Right lung (tissue), 10 donors: ENCODE data around the gene TIGD7. TPM values are rescaled to one million over a fixed set of nuclear protein-coding genes. Genes with fewer than 3 reads are reported as not detected.

ENCODE experiments used
- DNase-seq, 2 donors: peaks; one replicate each; pipeline ENCODE4 v3.0.0-alpha.2; 2013
- long read RNA-seq, 8 donors: transcript quantifications; one replicate each; lab custom pipeline, GENCODE V29; 2026
- polyA plus RNA-seq, 5 donors: library from polyadenylated mRNA; unstranded; fragments of 120-200 nt; gene quantifications; one replicate each; pipeline versions ENCODE4 v1.2.1 to v1.2.3, GENCODE V29; 2013; ENCODE audit warnings: inconsistent platforms in 1 of 5, low replicate concordance in 1 of 5; ENCODE audit not compliant: insufficient read length in 5 of 5, insufficient read depth in 1 of 5

Gene TIGD7, protein sequence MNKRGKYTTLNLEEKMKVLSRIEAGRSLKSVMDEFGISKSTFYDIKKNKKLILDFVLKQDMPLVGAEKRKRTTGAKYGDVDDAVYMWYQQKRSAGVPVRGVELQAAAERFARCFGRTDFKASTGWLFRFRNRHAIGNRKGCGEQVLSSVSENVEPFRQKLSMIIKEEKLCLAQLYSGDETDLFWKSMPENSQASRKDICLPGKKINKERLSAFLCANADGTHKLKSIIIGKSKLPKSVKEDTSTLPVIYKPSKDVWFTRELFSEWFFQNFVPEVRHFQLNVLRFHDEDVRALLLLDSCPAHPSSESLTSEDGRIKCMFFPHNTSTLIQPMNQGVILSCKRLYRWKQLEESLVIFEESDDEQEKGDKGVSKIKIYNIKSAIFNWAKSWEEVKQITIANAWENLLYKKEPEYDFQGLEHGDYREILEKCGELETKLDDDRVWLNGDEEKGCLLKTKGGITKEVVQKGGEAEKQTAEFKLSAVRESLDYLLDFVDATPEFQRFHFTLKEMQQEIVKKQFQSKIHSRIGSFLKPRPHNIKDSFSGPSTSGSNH
- polyA plus RNA-seq = 10 to 100 TPM; 11.4 to 15.6 (median 12.5) TPM
- long read RNA-seq, donor 1, partial matches to known transcripts = 24 of 26 reads
- long read RNA-seq, donor 1, other reads (novel, unspliced or antisense) = 0 of 26 reads
- long read RNA-seq, donor 2, transcript TIGD7-201 (2 exons, 3,612 nt) = major isoform, 5 of 6 reads
- long read RNA-seq, donor 2, partial matches to known transcripts = 0 of 6 reads
- long read RNA-seq, donor 2, other reads (novel, unspliced or antisense) = 0 of 6 reads
- long read RNA-seq, donor 3, partial matches to known transcripts = 0 of 1 reads
- long read RNA-seq, donor 3, other reads (novel, unspliced or antisense) = 0 of 1 reads
- long read RNA-seq, donor 4, partial matches to known transcripts = 8 of 13 reads
- long read RNA-seq, donor 4, other reads (novel, unspliced or antisense) = 0 of 13 reads
- long read RNA-seq, donor 5, transcript TIGD7-201 (2 exons, 3,612 nt) = major isoform, 8 of 8 reads
- long read RNA-seq, donor 5, partial matches to known transcripts = 0 of 8 reads
- long read RNA-seq, donor 5, other reads (novel, unspliced or antisense) = 0 of 8 reads
- long read RNA-seq, donor 6, partial matches to known transcripts = 35 of 42 reads
- long read RNA-seq, donor 6, other reads (novel, unspliced or antisense) = 5 of 42 reads
- long read RNA-seq, donor 7, partial matches to known transcripts = 0 of 7 reads
- long read RNA-seq, donor 7, other reads (novel, unspliced or antisense) = 0 of 7 reads
- long read RNA-seq, donor 8 = 0 reads

DNA sequence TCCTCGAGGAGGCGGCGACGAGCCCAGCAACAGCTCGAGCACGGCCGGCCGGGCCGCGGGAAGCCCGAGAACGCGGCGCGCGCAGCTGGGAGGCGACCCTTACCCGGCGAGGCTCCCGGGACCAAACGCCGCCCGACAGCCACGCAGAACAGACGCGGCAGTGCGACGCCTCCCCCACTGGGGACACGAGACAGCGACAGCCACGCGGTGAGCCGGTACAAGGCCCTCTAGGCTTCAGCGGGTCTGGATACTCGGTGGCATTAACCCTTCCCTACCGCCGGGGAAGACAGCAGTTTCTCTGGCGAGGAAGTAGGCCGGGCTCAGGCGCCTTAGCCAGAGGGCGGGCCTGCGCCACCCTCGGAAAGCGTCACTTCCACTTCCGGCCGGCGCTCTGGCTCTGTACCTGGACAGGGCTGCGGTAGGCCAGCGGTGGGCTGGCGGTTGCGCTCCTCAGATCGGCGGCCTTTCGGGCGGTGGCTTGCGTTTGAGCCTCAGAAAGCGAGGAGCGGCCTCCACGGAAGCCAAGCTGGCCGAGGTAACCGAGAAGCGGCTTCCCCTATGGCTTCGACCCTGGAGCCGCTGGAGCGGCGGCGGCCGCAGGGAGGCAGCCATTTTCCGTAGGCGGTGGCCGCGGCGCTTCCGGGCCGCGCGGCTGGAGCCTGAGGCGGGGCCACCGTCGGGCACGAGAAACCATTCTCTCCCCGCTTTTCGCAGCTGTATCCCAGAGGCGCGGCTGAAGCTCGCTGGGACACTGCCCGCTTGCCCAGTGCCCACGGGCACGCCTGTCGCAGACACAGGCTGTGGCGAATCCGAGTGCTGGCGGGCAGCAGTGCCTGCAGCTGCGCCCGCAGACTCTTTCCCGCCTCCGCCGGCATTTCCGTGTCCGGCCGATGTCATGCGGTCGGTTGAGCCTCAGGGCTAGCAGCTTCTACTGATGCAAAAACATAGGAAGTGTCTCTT, at the start of gene TIGD7, which contains the start of gene ZNF75A:
Gene TIGD7 (minus strand): TSS at position 322 of the 960 bp plus-strand sequence. CDS start 4,816 bp downstream, outside the sequence.
Gene ZNF75A (plus strand): TSS at position 389 of the 960 bp plus-strand sequence. CDS start 2,932 bp downstream, outside the sequence.
- DNase-seq = peak; percentile 90 to 91

DNA sequence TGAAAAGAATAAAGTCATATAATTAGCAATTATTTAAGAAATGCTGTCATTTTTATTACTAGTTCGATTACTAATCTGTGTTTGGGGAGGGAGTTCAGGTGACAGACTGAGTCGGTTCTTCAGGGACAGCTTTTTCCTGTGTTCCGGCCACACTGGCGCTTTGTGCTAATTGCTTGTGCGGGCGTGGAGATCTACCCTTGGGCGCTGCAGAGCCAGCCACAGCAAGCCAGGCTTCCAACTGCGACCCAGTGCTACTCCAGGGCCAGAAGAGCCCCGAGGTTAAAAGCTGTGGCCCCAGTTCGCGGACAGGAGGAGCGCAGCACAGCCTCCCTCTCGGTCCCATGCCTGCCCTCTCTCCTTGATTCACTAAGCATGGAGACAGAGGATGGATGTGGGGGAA, 43.9 kb upstream of the TIGD7 start:
- DNase-seq = no peak

DNA sequence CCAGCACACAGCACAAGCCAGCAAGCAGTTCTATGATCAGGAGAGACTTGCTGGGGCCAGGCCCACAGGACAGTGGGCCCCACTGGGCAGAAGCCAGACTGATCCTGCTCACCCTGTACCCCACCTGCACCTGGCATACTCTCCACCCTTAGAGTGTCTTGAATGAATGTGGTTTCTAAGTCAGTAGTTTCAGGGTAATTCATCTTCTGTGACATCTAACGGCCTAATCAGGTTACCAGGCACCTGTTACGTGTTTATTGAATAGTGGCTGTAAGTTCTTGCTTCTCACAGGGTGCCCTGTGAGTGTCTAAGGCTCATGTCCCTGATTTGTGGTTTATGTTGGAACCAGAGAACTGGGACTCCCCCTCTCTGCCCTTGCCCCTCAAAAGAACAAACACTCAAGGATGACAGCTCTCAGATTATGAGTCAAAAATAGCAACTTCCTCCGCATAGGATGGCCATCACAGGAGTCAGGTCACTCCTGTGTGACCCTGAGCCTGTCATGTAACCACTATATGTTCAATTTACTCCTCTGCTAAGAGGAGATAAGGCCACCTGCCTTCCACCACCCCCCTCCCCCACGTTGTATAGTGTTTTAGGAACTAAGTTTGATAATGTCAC, 43.4 kb upstream of the TIGD7 start:
- no peak for DNase-seq

DNA sequence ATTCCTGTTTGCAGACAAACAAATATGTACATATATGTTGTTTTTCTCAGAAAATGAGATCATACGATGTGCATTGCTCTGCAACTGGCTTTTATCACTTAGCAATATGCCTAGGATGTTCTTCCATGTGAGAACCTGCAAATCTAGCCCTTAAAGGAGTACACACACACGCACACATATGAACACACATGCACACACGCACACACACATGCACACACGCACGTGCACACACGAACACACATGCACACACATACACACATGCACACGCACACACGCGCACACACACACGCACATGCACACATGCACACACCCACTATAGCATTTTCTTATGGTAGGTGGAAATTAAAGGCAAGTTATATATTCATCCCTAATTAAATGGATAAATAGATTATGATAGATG, 42.4 kb upstream of the TIGD7 start:
- no peak for DNase-seq

DNA sequence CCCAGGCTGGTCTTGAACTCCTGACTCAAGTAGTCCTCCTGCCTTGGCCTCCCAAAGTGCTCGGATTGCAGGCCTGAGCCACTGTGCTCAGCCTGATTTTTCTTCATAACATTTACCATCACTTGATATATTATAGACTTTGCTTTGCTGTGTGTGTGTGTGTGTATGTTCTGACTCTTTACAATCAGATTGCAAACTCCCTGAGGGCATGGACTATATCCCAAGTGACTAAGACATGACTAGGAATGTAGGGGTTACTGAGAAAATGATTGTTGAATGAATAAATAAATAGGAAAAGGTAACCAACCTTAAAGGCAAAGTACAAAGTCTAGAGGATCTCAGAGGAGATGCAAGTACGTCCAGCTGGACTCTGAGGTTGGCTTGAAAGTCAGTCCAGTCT, 40.8 kb upstream of the TIGD7 start:
- DNase-seq = no peak

DNA sequence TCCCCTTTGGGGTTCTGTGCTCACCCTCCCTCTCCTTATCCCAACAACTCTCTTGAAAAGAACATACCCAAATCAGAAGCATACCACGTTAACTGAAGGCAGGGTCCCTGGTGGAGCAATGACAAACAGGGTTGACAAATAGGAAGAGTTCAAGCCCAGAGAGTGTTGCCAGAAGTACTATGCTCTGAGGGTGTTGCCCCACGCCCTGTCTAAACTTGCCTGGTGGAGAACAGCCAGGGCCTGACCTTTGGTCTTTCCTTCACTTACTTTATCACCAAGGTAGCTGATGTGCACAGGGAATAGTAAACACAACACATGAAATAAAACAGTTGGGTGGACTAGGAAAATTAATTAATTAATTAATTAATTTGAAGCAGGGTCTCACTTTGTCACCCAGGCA, 23.4 kb upstream of the TIGD7 start:
- no peak for DNase-seq

DNA sequence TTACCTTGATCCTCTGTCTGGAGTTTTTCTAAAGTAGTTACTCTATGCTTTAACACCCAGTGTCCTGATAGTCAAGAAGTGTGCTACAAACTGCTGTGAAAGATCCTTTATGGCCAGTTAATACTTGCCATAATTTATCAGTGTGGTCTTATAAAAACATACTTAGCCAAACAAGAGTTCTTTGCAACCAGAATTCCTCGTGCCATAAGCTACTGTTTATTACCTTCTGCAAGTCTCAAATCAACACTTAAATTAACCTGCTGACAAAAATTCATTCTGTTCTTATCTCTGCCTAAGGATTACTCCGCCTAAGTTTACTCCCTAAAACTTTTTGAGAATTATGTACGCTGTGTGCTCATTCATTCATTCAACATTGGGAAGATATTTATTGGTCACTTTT, 22.9 kb upstream of the TIGD7 start:
- DNase-seq = no peak

DNA sequence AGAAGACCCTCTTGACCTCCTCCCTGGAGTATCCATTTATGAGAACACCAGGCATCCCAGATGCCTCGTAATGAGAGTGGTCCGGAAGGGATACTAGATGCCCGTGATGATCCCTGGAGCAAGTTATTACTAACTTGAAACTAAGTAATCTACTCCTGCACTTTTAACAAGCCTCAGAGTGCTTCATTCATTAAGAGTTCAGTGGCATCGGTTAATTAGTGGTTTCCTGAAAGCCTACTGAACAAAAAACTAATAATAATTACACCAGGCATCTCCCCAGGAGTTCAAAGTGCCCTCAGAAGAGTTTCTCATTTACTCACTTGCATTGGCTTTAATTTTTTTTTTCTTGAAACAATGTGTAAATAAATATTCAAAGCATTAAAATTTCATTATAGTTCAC, 22.3 kb upstream of the TIGD7 start:
- DNase-seq = no peak

DNA sequence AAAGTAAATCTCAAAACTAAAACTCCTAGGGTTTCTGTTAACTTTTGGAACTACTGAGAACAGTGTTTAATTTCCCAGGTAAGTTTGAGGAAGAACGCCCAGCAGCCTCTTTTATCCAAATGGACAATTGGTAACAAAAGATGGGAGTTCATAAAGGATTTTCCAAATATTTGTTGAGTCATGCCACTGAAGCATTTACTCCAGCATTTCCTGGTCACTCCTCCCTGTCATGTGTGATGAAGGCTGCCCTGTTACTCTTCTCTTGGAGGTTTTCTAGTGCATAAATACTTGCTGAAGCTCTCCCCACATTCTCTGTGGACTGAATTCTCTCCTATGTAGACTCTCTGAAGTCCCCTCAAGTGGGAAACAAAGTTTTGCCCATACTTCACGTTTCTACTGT, 16.6 kb upstream of the TIGD7 start:
- no peak for DNase-seq

DNA sequence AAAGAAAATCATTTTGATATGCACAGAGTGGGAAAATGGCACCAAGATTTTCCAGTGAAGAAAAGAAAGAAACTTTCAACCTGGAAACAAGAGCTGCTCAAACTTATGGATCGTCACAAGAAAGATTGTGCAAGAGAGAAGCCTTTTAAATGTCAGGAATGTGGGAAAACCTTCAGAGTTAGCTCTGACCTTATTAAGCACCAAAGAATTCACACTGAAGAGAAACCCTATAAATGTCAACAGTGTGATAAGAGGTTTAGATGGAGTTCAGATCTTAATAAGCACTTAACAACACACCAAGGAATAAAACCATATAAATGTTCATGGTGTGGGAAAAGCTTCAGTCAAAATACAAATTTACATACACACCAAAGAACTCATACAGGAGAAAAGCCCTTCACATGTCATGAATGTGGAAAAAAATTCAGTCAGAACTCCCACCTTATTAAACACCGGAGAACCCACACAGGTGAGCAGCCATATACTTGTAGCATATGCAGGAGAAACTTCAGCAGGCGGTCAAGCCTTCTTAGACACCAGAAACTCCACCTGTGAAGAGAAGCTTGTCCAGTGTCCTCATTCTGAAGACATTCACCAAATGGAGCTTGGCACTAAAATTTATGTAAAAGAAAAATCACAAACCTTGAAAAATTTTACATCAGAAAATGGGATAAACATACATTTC, 12.2 kb upstream of the TIGD7 start:
- no peak for DNase-seq

DNA sequence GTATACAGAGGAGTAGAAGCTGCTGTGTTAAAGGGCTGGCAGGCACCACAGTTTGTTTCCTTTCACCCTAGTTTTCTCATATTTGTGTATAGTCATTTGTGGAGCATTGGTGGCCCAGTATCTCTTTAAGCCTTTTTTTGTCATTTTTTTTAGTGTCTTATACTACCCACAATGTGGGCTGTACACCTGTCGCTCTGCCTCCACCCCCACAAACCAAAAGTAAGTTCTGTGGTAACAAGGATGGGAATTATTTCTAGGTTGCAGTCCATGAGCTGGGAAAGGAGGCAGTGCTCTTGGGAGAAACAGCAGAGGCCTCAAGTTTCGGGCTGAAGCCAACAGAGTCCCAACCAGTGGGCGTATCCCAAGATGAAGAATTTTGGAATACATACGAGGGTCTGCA, 6.3 kb upstream of the TIGD7 start:
- DNase-seq = no peak

DNA sequence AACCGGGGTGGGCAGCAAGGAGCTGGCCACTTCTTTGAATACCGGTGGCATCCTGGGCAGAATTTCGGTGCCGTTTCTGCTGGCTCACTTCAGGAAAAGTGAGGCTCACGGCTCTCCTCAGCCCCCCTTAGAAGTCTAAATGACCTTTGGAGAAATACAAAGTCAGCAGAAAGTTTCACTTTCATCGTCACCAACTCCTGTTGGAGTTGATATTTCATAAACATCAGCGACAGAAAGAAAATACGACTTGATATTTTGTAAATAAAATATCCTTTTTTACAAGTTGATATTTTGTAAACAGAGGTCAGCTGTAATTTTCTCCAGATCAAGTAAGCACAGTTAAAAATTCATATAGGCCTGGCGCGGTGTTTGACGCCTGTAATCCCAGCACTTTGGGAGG, 848 bp upstream of the TIGD7 start:
- DNase-seq = no peak

DNA sequence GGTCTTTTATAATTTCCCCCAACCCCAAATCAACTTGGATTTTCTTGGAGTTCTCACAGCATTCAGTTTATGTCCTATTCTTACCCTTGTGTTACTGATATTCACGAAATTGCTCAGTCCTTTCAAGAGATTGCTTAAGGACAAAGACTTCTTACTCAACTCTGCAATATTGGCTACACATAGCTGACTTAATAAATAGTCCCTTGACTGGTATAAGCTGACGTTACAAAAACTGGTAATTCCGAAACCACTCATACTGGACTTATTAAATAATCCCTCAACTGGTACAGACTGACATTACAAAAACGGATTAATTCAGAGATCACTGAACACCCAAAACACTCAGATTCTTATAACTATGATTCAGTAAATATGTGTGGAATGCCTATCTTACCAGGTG, 860 bp downstream of the TIGD7 start:
- no peak for DNase-seq

DNA sequence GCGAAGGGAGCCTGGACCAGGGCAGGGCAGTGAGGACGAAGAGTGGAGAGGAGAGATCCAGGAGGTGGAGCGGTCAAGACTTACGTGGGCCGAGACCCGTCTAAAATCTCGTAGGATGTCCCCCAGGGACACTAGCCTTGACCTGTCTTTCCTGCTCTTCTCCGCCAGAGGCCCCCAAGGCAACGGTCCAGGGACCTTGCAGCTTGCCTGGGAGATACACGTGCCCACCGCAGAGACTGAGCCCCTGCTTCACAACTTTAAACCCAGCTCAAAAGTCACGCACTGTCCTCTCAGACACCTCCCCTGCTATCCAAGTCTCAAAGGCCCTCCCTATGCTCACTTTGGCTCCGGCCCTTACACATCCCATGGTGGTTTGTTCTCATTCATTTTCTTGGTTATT, 9.4 kb downstream of the TIGD7 start:
- DNase-seq = no peak

DNA sequence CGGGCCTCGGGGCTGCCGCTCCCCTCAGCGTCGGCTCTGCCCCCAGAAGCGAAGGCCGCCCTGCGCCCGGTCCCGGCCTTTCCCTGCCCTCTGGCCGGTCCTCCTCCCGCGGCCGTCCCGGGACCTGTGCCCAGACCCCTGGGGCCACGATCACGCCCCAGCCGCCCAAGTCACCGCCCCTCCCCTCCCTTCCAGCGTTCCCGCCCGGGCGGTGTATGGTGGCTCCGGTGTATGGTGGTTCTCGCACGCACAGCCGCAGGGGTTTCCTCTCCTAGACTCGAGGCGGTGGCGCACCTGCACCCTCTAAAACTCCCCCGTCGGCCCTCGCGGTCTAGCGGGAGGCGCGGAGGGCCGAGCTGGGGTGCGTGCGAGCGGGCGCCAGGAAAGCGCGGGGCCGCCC, 10.0 kb downstream of the TIGD7 start:
- no peak for DNase-seq

DNA sequence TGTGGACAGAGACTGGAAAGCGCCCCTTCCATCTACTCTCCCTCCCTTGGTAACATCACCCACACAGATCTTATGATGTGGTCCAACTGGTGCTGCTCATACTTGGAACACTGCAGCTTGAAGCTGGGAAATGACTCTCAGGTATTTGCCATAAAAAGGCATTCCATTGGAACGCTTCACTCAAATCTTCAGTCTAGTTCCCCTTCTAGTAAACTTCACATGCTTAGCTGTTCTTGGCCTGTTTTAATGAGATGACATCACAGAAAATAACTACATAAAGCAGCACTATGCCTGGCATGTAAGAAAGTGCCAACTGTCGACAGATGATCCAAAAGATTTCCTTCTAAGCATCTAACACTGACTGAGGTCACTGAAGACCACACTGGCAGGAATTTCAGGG, 12.6 kb downstream of the TIGD7 start:
- no peak for DNase-seq

DNA sequence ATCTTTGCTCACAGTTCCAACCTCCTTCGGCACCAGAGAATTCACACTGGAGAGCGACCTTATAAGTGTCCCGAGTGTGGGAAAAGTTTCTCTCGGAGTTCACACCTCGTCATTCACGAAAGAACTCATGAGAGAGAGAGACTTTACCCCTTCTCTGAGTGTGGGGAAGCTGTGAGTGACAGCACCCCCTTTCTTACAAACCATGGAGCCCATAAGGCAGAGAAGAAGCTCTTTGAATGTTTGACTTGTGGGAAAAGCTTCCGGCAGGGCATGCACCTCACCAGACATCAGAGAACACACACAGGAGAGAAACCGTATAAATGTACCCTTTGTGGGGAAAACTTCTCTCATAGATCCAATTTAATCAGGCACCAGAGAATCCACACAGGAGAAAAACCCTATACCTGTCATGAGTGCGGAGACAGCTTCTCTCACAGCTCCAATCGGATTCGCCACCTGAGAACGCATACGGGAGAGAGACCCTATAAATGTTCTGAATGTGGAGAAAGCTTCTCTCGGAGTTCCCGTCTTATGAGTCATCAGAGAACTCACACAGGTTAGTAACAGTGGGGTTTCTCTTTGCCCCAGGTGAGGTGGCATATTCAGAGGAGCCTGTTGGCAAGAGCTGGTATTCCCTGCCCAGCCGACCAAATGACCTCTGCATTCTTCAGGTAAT, 15.1 kb downstream of the TIGD7 start:
- DNase-seq = no peak

DNA sequence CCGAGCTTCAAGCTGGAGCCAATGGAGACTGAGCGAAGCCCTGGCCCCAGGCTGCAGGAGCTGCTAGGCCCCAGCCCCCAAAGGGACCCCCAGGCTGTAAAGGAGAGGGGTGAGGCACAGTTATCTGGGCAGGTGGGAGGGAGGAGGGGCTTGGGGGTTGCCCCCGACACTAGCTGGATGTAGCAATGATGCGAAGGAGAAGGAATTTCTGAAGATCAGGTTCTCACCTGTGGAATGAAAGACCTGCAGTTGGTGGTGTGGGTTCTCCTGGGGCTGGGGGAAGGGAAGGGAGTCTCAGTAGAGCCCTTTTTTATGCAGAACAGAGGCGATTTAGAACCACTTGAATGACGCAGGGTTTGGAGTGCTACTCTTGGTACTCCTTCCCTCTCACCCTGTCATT, 20.1 kb downstream of the TIGD7 start:
- DNase-seq = no peak
